HUES64 (cell line): ENCODE data around the gene PAK6.
A peak's percentile ranks its signal among the peaks of the same experiment; 100 is the strongest.

Experiments
- H3K27ac ChIP-seq: 2 replicates; pipeline ENCODE4 v1.7.0; 2013; ENCODE audit warnings: low read depth, low read length, inconsistent platforms
- H3K27me3 ChIP-seq: 2 replicates; pipeline ENCODE4 v1.6.1; 2013; ENCODE audit warnings: mild to moderate bottlenecking, low read length; ENCODE audit not compliant: insufficient read depth
- H3K36me3 ChIP-seq: 2 replicates; pipeline ENCODE4 v1.6.1; 2013; ENCODE audit warnings: mild to moderate bottlenecking, low read length; ENCODE audit not compliant: insufficient read depth
- H3K4me1 ChIP-seq: 2 replicates; pipeline ENCODE4 v1.6.1; 2013; ENCODE audit warnings: mild to moderate bottlenecking, low read length, moderate library complexity; ENCODE audit not compliant: insufficient read depth
- H3K4me3 ChIP-seq: 2 replicates; pipeline ENCODE4 v1.5.1; 2013; ENCODE audit warnings: mild to moderate bottlenecking, low read length, moderate library complexity
- H3K9ac ChIP-seq: 2 replicates; pipeline ENCODE4 v1.6.1; 2013; ENCODE audit warnings: mild to moderate bottlenecking, low read depth, low read length
- H3K9me3 ChIP-seq: 2 replicates; pipeline ENCODE4 v1.6.1; 2013; ENCODE audit warnings: low read depth, low read length; ENCODE audit not compliant: insufficient read depth
- WGBS: fragments of 150-250, 120-280 bp; methylation state at CpG from one replicate; pipeline ENCODE4 v1.1.7; 2013; ENCODE audit warnings: missing lambda C conversion rate; 5-methylcytosine and 5-hydroxymethylcytosine counted together

Gene PAK6

DNA sequence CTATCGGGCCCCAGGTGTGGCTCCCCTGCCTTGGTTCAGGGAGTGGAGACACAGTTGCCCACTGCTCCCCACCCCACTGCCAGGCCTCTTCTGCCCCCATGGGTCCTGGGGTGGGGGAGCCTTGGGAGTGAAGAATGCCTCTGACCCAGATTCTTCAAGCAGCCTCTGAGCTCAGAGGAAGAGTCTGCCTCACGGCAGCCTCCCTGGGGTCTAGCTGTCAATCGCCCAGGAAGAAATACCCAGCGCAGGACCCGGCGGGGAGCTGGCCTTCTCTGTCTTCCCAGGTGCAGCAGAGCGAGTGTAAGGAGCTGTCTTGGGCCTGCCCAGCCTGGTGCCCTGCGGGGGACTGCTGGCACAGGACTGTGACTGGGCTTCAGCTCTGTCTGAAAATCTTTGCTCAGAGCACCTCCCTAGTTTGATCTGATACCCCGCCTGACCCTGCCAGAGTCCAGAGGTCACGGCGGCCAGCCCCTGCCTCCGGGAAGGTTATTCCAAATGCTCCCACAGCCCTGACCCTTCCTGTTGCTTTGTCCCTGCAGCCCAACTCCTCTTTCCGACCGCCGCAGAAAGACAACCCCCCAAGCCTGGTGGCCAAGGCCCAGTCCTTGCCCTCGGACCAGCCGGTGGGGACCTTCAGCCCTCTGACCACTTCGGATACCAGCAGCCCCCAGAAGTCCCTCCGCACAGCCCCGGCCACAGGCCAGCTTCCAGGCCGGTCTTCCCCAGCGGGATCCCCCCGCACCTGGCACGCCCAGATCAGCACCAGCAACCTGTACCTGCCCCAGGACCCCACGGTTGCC is 33.0 kb downstream of the PAK6 start:
- H3K27me3 ChIP-seq, result no peaks in the 10 kb centered on the region
- no peak overlapping the region for H3K9ac ChIP-seq
- H3K4me3 ChIP-seq, result no peak overlapping the region
- peaks cover 2% of the 10 kb centered on the region; the same call in 1 of the 2 replicates for H3K4me1 ChIP-seq
- 86% methylated on average over 25 of the region's 25 CpGs for WGBS
- no peaks in the 10 kb centered on the region for H3K36me3 ChIP-seq
- no peak overlapping the region for H3K27ac ChIP-seq
- no peaks in the 10 kb centered on the region for H3K9me3 ChIP-seq

- H3K36me3 ChIP-seq, result no peaks in the 10 kb centered on the region
- H3K27ac ChIP-seq, result no peak overlapping the region
- no peaks in the 10 kb centered on the region for H3K27me3 ChIP-seq
- no peaks in the 10 kb centered on the region for H3K4me1 ChIP-seq
- H3K9ac ChIP-seq, result no peak overlapping the region
- no peak overlapping the region for H3K4me3 ChIP-seq
- H3K9me3 ChIP-seq, result no peaks in the 10 kb centered on the region
- 88% methylated on average over 20 of the region's 20 CpGs for WGBS
Observed at GRCh38 chr15:40272485-40273056, 33.7 kb downstream of the PAK6 start.

GRCh38 chr15:40273428-40273827 is 34.6 kb downstream of the PAK6 start:
- H3K36me3 ChIP-seq, result no peaks in the 10 kb centered on the region
- H3K9me3 ChIP-seq, result no peaks in the 10 kb centered on the region
- WGBS, result 88% methylated on average over 9 of the region's 9 CpGs
- peaks cover 3% of the 10 kb centered on the region; the same call in 1 of the 2 replicates for H3K27me3 ChIP-seq
- H3K27ac ChIP-seq, result no peak overlapping the region
- no peak overlapping the region for H3K4me3 ChIP-seq
- no peak overlapping the region for H3K9ac ChIP-seq
- H3K4me1 ChIP-seq, result no peaks in the 10 kb centered on the region

DNA sequence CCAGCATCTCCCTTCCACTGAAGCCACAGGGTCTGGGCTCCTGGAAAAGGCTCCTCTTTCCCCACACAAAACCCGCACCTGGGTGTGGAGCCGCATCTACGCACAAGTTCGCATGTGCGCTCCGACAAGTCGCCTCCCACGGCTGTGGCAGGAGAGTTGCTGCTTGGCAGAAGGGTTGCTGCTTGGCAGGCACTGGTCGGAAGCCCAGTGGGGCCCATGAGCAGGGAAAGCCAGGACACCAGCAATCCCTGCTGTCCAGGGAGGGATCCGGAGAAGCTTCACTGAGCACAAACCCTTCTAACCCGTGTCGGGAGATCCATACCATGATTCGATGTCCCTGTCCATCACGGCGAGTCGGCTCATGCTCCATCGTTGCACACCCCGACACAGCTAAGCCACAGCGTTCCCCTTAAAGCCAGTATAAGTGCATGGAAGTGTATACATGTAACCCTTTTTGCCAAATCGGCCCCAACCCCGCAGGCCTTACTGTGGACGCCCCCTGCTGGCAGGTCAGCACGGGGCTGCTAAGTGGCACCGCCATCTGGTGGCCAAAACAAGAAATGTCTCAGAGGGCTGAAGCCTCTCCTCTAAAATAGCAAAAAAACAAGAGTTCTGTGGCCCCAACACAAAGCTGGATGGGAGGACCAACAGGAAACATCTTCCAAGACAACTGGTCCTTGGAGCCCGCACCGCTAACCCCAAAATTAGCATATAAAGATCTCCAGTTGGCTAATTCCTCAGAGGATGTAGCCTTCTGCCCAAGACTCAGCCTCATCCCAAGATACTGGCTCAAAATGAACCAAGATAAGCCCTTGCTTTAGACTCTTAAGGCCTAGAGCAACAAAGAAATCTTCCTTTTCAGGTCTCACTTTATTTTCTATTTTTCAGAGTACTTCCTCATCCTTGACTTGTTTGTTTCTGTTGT is 35.7 kb downstream of the PAK6 start:
- Histone ChIP-seq H3K27me3 (peaks cover 14% of the 10 kb centered on the region), H3K36me3 (no peaks in the 10 kb centered on the region), H3K4me1 (peaks cover 6% of the 10 kb centered on the region), H3K9me3 (no peaks in the 10 kb centered on the region), H3K27ac (no peak overlapping the region), H3K9ac (no peak overlapping the region), H3K4me3 (no peak overlapping the region)
- 67% methylated on average over 26 of the region's 26 CpGs for WGBS

DNA sequence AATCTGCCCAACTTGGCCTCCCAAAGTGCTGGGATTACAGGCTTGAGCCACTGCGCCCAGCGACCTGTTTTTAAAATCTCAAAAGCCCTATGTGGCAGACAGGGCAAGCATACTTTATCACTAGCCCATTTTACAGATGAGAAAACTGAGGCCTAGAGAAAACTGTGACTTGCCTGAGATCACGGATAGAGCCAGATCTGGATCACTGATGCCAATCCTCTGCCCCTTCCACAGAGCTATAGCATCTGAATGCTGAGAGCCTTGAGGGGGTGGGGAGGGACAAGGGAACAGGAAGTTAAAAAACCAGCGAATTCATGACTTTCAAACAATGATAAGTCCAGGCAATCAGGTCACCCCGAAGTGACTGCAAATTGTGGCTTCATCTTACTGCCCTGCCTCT is 36.7 kb downstream of the PAK6 start:
- H3K4me1 ChIP-seq, result peaks cover 10% of the 10 kb centered on the region
- H3K36me3 ChIP-seq, result no peaks in the 10 kb centered on the region
- 93% methylated on average over 5 of the region's 5 CpGs for WGBS
- no peak overlapping the region for H3K9ac ChIP-seq
- no peaks in the 10 kb centered on the region for H3K9me3 ChIP-seq
- H3K27ac ChIP-seq, result no peak overlapping the region
- no peak overlapping the region for H3K4me3 ChIP-seq
- H3K27me3 ChIP-seq, result peaks cover 23% of the 10 kb centered on the region

DNA sequence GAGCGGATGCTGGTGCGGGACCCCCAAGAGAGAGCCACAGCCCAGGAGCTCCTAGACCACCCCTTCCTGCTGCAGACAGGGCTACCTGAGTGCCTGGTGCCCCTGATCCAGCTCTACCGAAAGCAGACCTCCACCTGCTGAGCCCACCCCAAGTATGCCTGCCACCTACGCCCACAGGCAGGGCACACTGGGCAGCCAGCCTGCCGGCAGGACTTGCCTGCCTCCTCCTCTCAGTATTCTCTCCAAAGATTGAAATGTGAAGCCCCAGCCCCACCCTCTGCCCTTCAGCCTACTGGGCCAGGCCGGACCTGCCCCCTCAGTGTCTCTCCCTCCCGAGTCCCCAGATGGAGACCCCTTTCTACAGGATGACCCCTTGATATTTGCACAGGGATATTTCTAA is 37.1 kb downstream of the PAK6 start:
- Histone ChIP-seq H3K4me1 (peaks cover 14% of the 10 kb centered on the region), H3K9ac (no peak overlapping the region)

DNA sequence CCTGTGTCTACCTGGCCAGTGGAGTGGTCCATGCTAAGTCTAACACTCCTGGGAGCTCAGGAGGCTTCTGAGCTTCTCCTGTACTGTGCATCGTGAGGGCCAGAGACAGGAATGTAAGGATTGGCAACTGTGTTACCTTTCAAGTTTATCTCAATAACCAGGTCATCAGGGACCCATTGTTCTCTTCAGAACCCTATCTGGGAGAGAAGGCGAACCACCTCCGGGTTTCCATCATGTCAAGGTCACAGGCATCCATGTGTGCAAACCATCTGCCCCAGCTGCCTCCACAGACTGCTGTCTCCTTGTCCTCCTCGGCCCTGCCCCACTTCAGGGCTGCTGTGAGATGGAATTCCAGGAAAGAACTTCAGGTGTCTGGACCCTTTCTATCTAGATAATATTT is 38.1 kb downstream of the PAK6 start:
- Histone ChIP-seq H3K4me1 (peaks cover 20% of the 10 kb centered on the region), H3K4me3 (no peak overlapping the region), H3K27me3 (peaks cover 37% of the 10 kb centered on the region), H3K9ac (no peak overlapping the region), H3K27ac (no peak overlapping the region), H3K36me3 (no peaks in the 10 kb centered on the region), H3K9me3 (no peaks in the 10 kb centered on the region)
- whole genome bisulfite sequencing, result 89% methylated on average over 4 of the region's 4 CpGs

More for the DNA sequence above, 37.1 kb downstream of the PAK6 start:
- 90% methylated on average over 7 of the region's 7 CpGs for WGBS
- peaks cover 27% of the 10 kb centered on the region for H3K27me3 ChIP-seq
- H3K36me3 ChIP-seq, result no peaks in the 10 kb centered on the region
- no peak overlapping the region for H3K27ac ChIP-seq
- no peaks in the 10 kb centered on the region for H3K9me3 ChIP-seq
- H3K4me3 ChIP-seq, result no peak overlapping the region

DNA sequence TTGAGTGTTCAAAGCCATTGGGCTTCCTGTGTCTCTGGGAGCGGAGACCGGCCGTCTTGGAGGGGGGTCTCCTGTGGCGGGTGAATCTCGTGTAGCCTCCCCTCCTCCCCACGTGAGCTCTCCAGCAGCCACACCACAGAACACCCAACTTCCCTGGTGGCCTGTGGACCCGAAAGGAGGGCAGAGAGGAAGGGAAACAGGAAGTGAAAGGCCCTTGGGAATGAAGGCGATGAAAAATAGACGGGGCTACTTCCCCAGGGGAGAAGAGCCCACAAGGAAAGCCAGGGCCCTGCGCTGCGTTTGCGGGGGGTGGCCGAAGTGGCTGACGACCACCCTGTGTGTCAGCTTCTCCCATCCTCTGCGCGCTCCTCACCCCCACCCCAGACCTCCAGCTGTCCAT is 38.6 kb downstream of the PAK6 start:
- Histone ChIP-seq H3K9me3 (no peaks in the 10 kb centered on the region), H3K27me3 (peaks cover 43% of the 10 kb centered on the region), H3K9ac (no peak overlapping the region), H3K4me3 (no peak overlapping the region), H3K36me3 (no peaks in the 10 kb centered on the region), H3K4me1 (peaks cover 20% of the 10 kb centered on the region), H3K27ac (no peak overlapping the region)
- 86% methylated on average over 16 of the region's 16 CpGs for WGBS

DNA sequence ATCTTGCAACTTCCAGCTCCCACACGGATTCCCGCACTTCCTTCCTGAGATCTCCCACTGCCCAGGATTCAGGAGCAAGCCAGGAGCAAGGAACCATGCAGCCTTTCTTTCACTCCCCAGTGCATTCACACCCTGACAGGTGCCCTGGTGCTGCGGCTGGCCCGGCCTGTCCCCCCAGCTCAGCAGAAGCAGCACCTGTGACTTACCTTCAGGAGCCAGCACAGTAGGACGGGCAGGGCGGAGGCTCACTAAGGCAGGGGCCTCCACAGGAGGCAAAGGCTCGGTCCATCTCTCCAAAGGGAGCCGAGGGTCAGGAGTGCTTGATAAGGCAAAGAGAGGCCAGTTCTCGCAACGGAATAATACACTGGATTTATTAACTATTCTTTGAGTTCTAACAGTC is 39.2 kb downstream of the PAK6 start:
- 74% methylated on average over 10 of the region's 10 CpGs for WGBS
- Histone ChIP-seq H3K4me3 (no peak overlapping the region), H3K9me3 (no peaks in the 10 kb centered on the region), H3K4me1 (peaks cover 20% of the 10 kb centered on the region), H3K9ac (no peak overlapping the region), H3K36me3 (no peaks in the 10 kb centered on the region), H3K27ac (no peak overlapping the region), H3K27me3 (peaks cover 48% of the 10 kb centered on the region)

GRCh38 chr15:40279437-40280141 is 40.7 kb downstream of the PAK6 start:
- Histone ChIP-seq H3K27ac (no peak overlapping the region), H3K27me3 (peaks cover 62% of the 10 kb centered on the region), H3K9me3 (no peaks in the 10 kb centered on the region), H3K4me1 (peaks cover 20% of the 10 kb centered on the region), H3K9ac (no peak overlapping the region), H3K4me3 (peak overlapping the region; percentile 45), H3K36me3 (no peaks in the 10 kb centered on the region)
- 3% methylated on average over 40 of the region's 40 CpGs for WGBS
